Endothelial cell of umbilical vein (primary cell): Measurements from ENCODE around the gene FLT4. TPM values are rescaled to one million over a fixed set of nuclear protein-coding genes. Genes with fewer than 3 reads are reported as not detected.
"Not testable (repeated sequence)": the region's sequence is repeated elsewhere in the genome, so short reads cannot be mapped to it uniquely, and the experiment has no call there.

Experiments used
- BruUV-seq: library from RNA; stranded (reverse); fragments of 400-500 nt; replicated peaks from 2 replicates; lab custom pipeline; 2021; lab: Mats Ljungman, UMichigan
- CTCF ChIA-PET: fragments of 300-600, 350-600 bp; sonication (Branson Sonifier 250); formaldehyde crosslinking; loops from one replicate; lab custom pipeline; 2021; ENCODE audit warnings: antibody characterized with exemption, inconsistent platforms; lab: Charles Lee
- POLR2A ChIA-PET: fragments of 300-600, 350-600 bp; sonication (Branson Sonifier 250); formaldehyde crosslinking; loops from one replicate; lab custom pipeline; 2021; ENCODE audit warnings: antibody characterized with exemption, inconsistent platforms; lab: Charles Lee
- DNase-seq: peaks from one replicate; pipeline ENCODE4 v3.0.0-alpha.2; 2011; ENCODE audit warnings: low read depth, low spot score
- FAIRE-seq: peaks from 2 replicates; lab custom pipeline; 2011; peaks lifted over from hg19 to GRCh38; lab: Jason Lieb, UNC
- H2AFZ ChIP-seq: 2 replicates; pipeline ENCODE4 v1.6.0; 2012; ENCODE audit warnings: low read depth, low read length, control low read depth, inconsistent platforms
- H3K27ac ChIP-seq: 2 replicates; pipeline ENCODE4 v1.5.1; 2011; ENCODE audit warnings: low read depth, mild to moderate bottlenecking, control low read depth, low read length, moderate library complexity; ENCODE audit not compliant: insufficient read depth
- H3K27me3 ChIP-seq, 2 experiments: 2 replicates each; pipeline versions ENCODE4 v1.6.0 to v1.6.1; 2011; ENCODE audit warnings: low read length in 2 of 2, mixed read lengths in 1 of 2; ENCODE audit not compliant: control insufficient read depth in 2 of 2, insufficient read depth in 2 of 2
- H3K36me3 ChIP-seq, 2 experiments: 2 replicates in 1 of 2; 3 replicates in 1 of 2; pipeline ENCODE4 v1.5.1; 2011; ENCODE audit warnings: low read length in 2 of 2, mild to moderate bottlenecking in 1 of 2, moderate library complexity in 1 of 2; ENCODE audit not compliant: control insufficient read depth in 2 of 2, insufficient read depth in 2 of 2; ENCODE audit errors: extremely low read depth in 1 of 2
- H3K4me1 ChIP-seq: 3 replicates; pipeline ENCODE4 v1.5.1; 2011; ENCODE audit warnings: mild to moderate bottlenecking, low read length; ENCODE audit not compliant: control insufficient read depth, insufficient read depth; ENCODE audit errors: extremely low read depth
- H3K4me2 ChIP-seq: 2 replicates; pipeline ENCODE4 v1.6.1; 2011; ENCODE audit warnings: low read length, control low read depth, mixed read lengths; ENCODE audit not compliant: insufficient read depth
- H3K4me3 ChIP-seq, 3 experiments: fragments of 200-600 bp in 1 of 3; sonication (generic), shearing (Covaris generic) in 1 of 3; replicated peaks in 1 of 3; 2 replicates each; pipeline ENCODE4 v1.5.1; 2011 to 2016; ENCODE audit warnings: control low read depth in 3 of 3, low read length in 3 of 3, mild to moderate bottlenecking in 2 of 3, inconsistent platforms in 1 of 3, low read depth in 1 of 3, moderate library complexity in 1 of 3; ENCODE audit not compliant: insufficient read depth in 1 of 3
- H3K79me2 ChIP-seq: 2 replicates; pipeline ENCODE4 v1.6.0; 2012; ENCODE audit warnings: low read length, inconsistent platforms; ENCODE audit not compliant: control insufficient read depth, insufficient read depth
- H3K9ac ChIP-seq: replicated peaks from 2 replicates; pipeline ENCODE3; 2011; ENCODE audit warnings: low read length, control low read depth; ENCODE audit not compliant: insufficient read depth; ENCODE audit errors: extremely low read depth
- H3K9me1 ChIP-seq: replicated peaks from 3 replicates; pipeline ENCODE4 v1.6.0; 2011; ENCODE audit warnings: mild to moderate bottlenecking, low read length; ENCODE audit not compliant: control insufficient read depth, insufficient read depth; ENCODE audit errors: extremely low read depth
- H3K9me3 ChIP-seq: replicated peaks from 2 replicates; pipeline ENCODE4 v1.5.1; 2012; ENCODE audit warnings: low read length, inconsistent platforms; ENCODE audit not compliant: control insufficient read depth, insufficient read depth
- H4K20me1 ChIP-seq: replicated peaks from 2 replicates; pipeline ENCODE3; 2011; ENCODE audit warnings: mild to moderate bottlenecking, low read length; ENCODE audit not compliant: control insufficient read depth, insufficient read depth; ENCODE audit errors: extremely low read depth
- CTCF ChIP-seq, 2 donors: IDR thresholded peaks; 1 replicate in 1 of 2; 2 replicates in 1 of 2; pipeline ENCODE4 v1.5.1; 2011; ENCODE audit warnings: low read length in 2 of 2, mild to moderate bottlenecking in 2 of 2, moderate library complexity in 2 of 2, control low read depth in 1 of 2, inconsistent platforms in 1 of 2, low read depth in 1 of 2; ENCODE audit not compliant: insufficient read depth in 1 of 2; ENCODE audit errors: extremely low read depth in 1 of 2
- EZH2 ChIP-seq: IDR thresholded peaks from 2 replicates; pipeline ENCODE4 v1.6.1; 2012; ENCODE audit warnings: borderline replicate concordance, low read depth, mild to moderate bottlenecking, moderate library complexity, low read length, inconsistent platforms; ENCODE audit not compliant: severe bottlenecking
- FOS ChIP-seq: IDR thresholded peaks from 2 replicates; pipeline ENCODE4 v1.6.1; 2011; ENCODE audit warnings: mild to moderate bottlenecking, low read length, moderate library complexity, borderline replicate concordance; ENCODE audit not compliant: insufficient read depth
- GATA2 ChIP-seq: IDR thresholded peaks from 2 replicates; pipeline ENCODE4 v1.7.0; 2011; ENCODE audit warnings: low read depth, mild to moderate bottlenecking, moderate library complexity, mixed read lengths, low read length; ENCODE audit not compliant: insufficient read length, insufficient read depth
- JUN ChIP-seq: IDR thresholded peaks from 2 replicates; pipeline ENCODE4 v1.6.1; 2011; ENCODE audit warnings: borderline replicate concordance, low read depth; ENCODE audit not compliant: insufficient read length, insufficient read depth
- MYC ChIP-seq: IDR thresholded peaks from one replicate; pipeline ENCODE4 v1.6.1; 2011; ENCODE audit warnings: mild to moderate bottlenecking, low read depth, low read length
- POLR2A ChIP-seq: IDR thresholded peaks from 2 replicates; pipeline ENCODE4 v1.6.1; 2012; ENCODE audit warnings: low read depth, mild to moderate bottlenecking, control low read depth, low read length
- POLR2AphosphoS5 ChIP-seq: IDR thresholded peaks from 2 replicates; pipeline ENCODE4 v1.6.1; 2012; ENCODE audit warnings: low read depth, mild to moderate bottlenecking, control low read depth, low read length, moderate library complexity; ENCODE audit not compliant: insufficient read depth
- dilution Hi-C: fragments of 300-500 bp; cut with MboI; formaldehyde crosslinking; loops from one replicate; pipeline ENCODE4 v1.15.0; 2019; ENCODE audit warnings: low sequenced_read_pairs; ENCODE audit not compliant: extremely low pct_ligation_motif_present
- intact Hi-C: fragments of 100-400 bp; cut with micrococcal nuclease; formaldehyde crosslinking; loops from one replicate; pipeline ENCODE4 v1.10.0; 2022
- polyA plus RNA-seq, 4 experiments: library from polyadenylated mRNA; depleted of rRNA in 3 of 4; stranded (reverse) in 3 of 4; unstranded in 1 of 4; fragments of >200 nt; gene quantifications; 2 replicates each; pipeline versions ENCODE4 v1.2.1 to v1.2.3, GENCODE V29; 2011 to 2012; ENCODE audit warnings: missing spikeins in 1 of 4
- total RNA-seq: library from RNA; stranded (reverse); gene quantifications from 2 replicates; pipeline ENCODE4 v1.2.3, GENCODE V29; 2021
- TF ChIP-seq, protein P1 (sequence below): IDR thresholded peaks from 2 replicates; pipeline ENCODE4 v1.6.1; 2011; ENCODE audit not compliant: insufficient read depth, insufficient read length

The FLT4 gene
- total and polyA plus RNA-seq, 2 donors (not counting 3 experiments of a cell fraction or from before 2014, with no cell fraction given) = 44.4 to 71.5 TPM

DNA sequence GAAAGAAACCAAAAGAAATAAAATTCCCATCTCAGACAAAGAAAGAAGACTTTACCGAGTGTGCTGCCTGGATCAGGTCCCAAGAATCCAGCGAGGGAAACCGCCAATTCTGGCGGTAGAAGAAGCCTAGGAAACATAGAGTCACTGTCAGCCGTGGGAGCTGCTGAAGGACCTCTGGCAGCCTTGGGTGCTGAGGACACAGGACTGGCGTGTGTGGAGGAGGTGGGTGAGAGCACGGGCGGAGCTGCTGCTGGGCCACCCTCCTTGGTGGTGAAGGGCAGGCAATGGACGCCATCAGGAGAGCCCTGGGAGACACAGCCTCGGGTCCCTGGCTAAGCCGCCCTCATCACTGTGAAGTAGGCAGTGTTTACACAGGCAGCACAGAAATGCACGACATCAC is 37.4 kb upstream of the FLT4 start:
- H3K9ac ChIP-seq, DNase-seq, H3K4me2 ChIP-seq, H4K20me1 ChIP-seq, H3K4me3 ChIP-seq, H3K79me2 ChIP-seq, POLR2A ChIA-PET, CTCF ChIA-PET, H3K9me1 ChIP-seq, dilution Hi-C loops, H3K9me3 ChIP-seq, H2AFZ ChIP-seq, BruUV-seq, H3K27me3 ChIP-seq, H3K27ac ChIP-seq, H3K36me3 ChIP-seq, H3K4me1 ChIP-seq, intact Hi-C loops, FAIRE-seq: not testable (repeated sequence)

DNA sequence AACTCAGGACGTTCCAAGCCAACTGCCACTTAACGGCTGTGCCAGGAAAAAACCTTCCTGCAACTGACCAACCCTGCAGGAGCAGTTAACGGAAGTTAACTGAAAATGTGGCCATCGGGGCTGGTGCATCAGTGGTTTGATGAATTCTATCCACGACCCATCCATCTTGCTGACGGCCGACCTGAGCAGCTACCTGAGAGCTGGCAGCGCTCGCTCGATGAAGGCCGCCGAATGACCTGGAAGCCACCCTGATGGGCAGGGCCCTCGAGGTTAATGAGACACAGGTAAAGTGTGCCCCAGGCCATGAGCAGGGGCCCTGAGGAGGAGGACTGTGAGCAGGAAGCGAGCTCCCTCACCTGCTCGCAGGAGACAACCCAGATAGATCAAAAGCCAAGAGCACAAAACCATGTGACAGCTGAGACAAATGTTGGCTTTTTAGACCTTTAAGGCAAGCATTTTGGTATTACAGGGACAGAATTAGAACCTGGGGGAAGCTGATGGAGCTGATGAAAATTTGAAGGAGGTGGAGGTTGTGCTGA is 35.3 kb upstream of the FLT4 start:
- ChIA-PET POLR2A (no interaction called here), CTCF (interaction anchor here (2.1 kb wide), 1 partner anchor 34 kb away, joined by 4 read pairs; no protein-coding TSS in a partner anchor)
- H3K4me2 ChIP-seq = no peak overlapping the region
- no peak for TF ChIP-seq MYC
- no peak for TF ChIP-seq EZH2
- TF ChIP-seq POLR2A = no peak
- no peak for TF ChIP-seq GATA2
- no peak for TF ChIP-seq POLR2AphosphoS5
- no peak for TF ChIP-seq CTCF (IDR thresholded peaks at IDR 0.05; ENCODE audit: extremely low read depth in 1 of 2, insufficient read depth in 1 of 2, low read depth in 1 of 2, low read length in 2 of 2)
- no peak for TF ChIP-seq JUN
- TF ChIP-seq FOS = no peak
- TF ChIP-seq, protein P1, sequence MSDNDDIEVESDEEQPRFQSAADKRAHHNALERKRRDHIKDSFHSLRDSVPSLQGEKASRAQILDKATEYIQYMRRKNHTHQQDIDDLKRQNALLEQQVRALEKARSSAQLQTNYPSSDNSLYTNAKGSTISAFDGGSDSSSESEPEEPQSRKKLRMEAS = no peak
- no peak overlapping the region for H2AFZ ChIP-seq
- intact Hi-C loops (no loop called here), dilution Hi-C loops (no loop called here)
- no peaks in the 10 kb centered on the region for H3K27me3 ChIP-seq
- H3K9me1 ChIP-seq = no peaks in the 10 kb centered on the region
- H3K4me1 ChIP-seq = no peaks in the 10 kb centered on the region
- H3K27ac ChIP-seq = no peak overlapping the region
- no peaks in the 10 kb centered on the region for H3K9me3 ChIP-seq
- H3K9ac ChIP-seq = no peak overlapping the region
- no peak for DNase-seq
- H3K36me3 ChIP-seq = no peaks in the 10 kb centered on the region
- BruUV-seq = no TSS peak
- H4K20me1 ChIP-seq = no peaks in the 10 kb centered on the region
- no peak for FAIRE-seq
- H3K4me3 ChIP-seq = no peak overlapping the region
- no peaks in the 10 kb centered on the region for H3K79me2 ChIP-seq
